ENCODE data around the gene CRHR1.

DNA sequence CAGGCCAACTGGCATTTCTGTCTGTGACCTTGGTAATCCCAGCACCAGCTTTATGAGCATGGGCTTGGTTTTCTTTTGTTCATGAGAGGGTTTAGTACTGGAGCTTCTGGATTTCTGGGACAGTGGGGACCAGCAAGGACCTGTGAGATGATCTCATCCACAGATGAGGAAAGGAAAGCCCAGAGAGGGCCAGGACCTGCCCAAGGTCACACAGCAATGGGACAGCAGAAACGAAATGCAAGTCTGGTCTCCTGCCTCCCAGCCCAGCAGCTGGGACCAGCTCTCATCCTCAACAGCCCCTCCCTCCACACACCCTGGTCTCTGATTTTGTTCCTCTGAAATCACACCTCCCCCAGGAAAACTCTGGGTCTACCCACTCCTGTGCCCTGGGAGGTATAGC lies 67.8 kb downstream of the CRHR1 start:
- TF ChIP-seq GATA2 (IDR thresholded peaks at IDR 0.05; ENCODE audit: low read depth, low read length) = no peak
- no peak for TF ChIP-seq GATA3 (IDR thresholded peaks at IDR 0.05; ENCODE audit: low read depth, low read length)
